K562 (cell line): ENCODE data around the gene TCF15. TPM values are rescaled to one million over a fixed set of nuclear protein-coding genes. Genes with fewer than 3 reads are reported as not detected.

ENCODE experiments used
- ATF1 ChIP-seq, 2 experiments: fragments of 450-650 bp in 1 of 2; IDR thresholded peaks; 2 replicates each; pipeline ENCODE4 v1.6.1; 2016; ENCODE audit warnings: missing compliant biosample characterization in 1 of 2, missing genetic modification characterization in 1 of 2
- C11orf30 ChIP-seq: fragments of 450-650 bp; IDR thresholded peaks from 2 replicates; pipeline ENCODE4 v1.6.1; 2016; ENCODE audit warnings: low read depth, mild to moderate bottlenecking
- EHMT2 ChIP-seq: fragments of 450-650 bp; IDR thresholded peaks from 2 replicates; pipeline ENCODE4 v1.6.1; 2018; ENCODE audit warnings: antibody characterized with exemption
- ELF1 ChIP-seq: fragments of 200-800 bp; sonication (Bioruptor generic); IDR thresholded peaks from 2 replicates; pipeline ENCODE4 v1.6.1; 2016; ENCODE audit warnings: missing genetic modification characterization, missing compliant biosample characterization
- EP300 ChIP-seq: IDR thresholded peaks from 2 replicates; pipeline ENCODE4 v1.6.1; 2012; ENCODE audit warnings: low read length, improper control_type of control experiment
- FOSL1 ChIP-seq: fragments of 200-800 bp; sonication (Bioruptor generic); conservative IDR thresholded peaks from 2 replicates; pipeline ENCODE4 v1.6.1; 2016; ENCODE audit warnings: missing genetic modification characterization, missing compliant biosample characterization
- GATA2 ChIP-seq: sonication (generic); formaldehyde crosslinking; IDR thresholded peaks from 2 replicates; pipeline ENCODE4 v1.4.0; 2020; ENCODE audit warnings: mild to moderate bottlenecking, missing genetic modification reagents
- GTF2E2 ChIP-seq: fragments of 200-800 bp; sonication (Bioruptor generic); IDR thresholded peaks from 2 replicates; pipeline ENCODE4 v1.6.1; 2016; ENCODE audit warnings: missing genetic modification characterization, missing compliant biosample characterization
- HNRNPK ChIP-seq: fragments of 200-400 bp; formaldehyde crosslinking; IDR thresholded peaks from one replicate; pipeline ENCODE4 v1.6.1; 2018; ENCODE audit warnings: mild to moderate bottlenecking, low read depth, low read length; ENCODE audit not compliant: poor library complexity, severe bottlenecking
- MAFG ChIP-seq: fragments of 450-650 bp; conservative IDR thresholded peaks from 2 replicates; pipeline ENCODE4 v1.6.1; 2016; ENCODE audit warnings: missing genetic modification characterization, missing compliant biosample characterization
- MEF2D ChIP-seq: conservative IDR thresholded peaks from 2 replicates; pipeline ENCODE4 v1.6.1; 2016; ENCODE audit warnings: low read depth, missing genetic modification characterization, missing compliant biosample characterization
- MEIS2 ChIP-seq: fragments of 450-650 bp; IDR thresholded peaks from 2 replicates; pipeline ENCODE4 v1.6.1; 2014; ENCODE audit warnings: mild to moderate bottlenecking; ENCODE audit not compliant: partially characterized antibody
- NFIX ChIP-seq: fragments of 250-450 bp; sonication (Bioruptor Pico); IDR thresholded peaks from 2 replicates; pipeline ENCODE4 v1.4.0; 2020; ENCODE audit warnings: low read depth, mild to moderate bottlenecking, moderate library complexity
- NR2C2 ChIP-seq, 2 experiments: fragments of 200-800 bp in 1 of 2; sonication (Bioruptor generic) in 1 of 2; sonication (generic) in 1 of 2; formaldehyde crosslinking in 1 of 2; IDR thresholded peaks; 2 replicates each; pipeline versions ENCODE4 v1.6.1 to v1.8.0; 2016 to 2022; ENCODE audit warnings: mild to moderate bottlenecking in 1 of 2, missing compliant biosample characterization in 1 of 2, missing genetic modification characterization in 1 of 2, missing genetic modification reagents in 1 of 2
- NR2F6 ChIP-seq: fragments of 450-650 bp; formaldehyde crosslinking; IDR thresholded peaks from 2 replicates; pipeline ENCODE4 v1.4.0; 2020; ENCODE audit warnings: mild to moderate bottlenecking
- POLR2A ChIP-seq: fragments of 450-650 bp; conservative IDR thresholded peaks from 2 replicates; pipeline ENCODE4 v1.6.1; 2016
- RBM39 ChIP-seq: fragments of 200-400 bp; formaldehyde crosslinking; optimal IDR thresholded peaks from 2 replicates; pipeline ENCODE3; 2018; ENCODE audit warnings: low read depth, low read length
- SMARCE1 ChIP-seq: fragments of 450-650 bp; IDR thresholded peaks from 2 replicates; pipeline ENCODE4 v1.7.1; 2016; ENCODE audit warnings: mild to moderate bottlenecking
- SPI1 ChIP-seq: IDR thresholded peaks from 2 replicates; pipeline ENCODE4 v1.6.1; 2011; ENCODE audit warnings: low read depth, low read length, control low read depth, borderline replicate concordance
- ZNF644 ChIP-seq: fragments of 200-800 bp; sonication (Bioruptor generic); IDR thresholded peaks from 2 replicates; pipeline ENCODE4 v1.6.1; 2016; ENCODE audit warnings: low read depth, missing genetic modification characterization, missing compliant biosample characterization
- ZNF764 ChIP-seq: fragments of 250-450 bp; sonication (Bioruptor Pico); IDR thresholded peaks from 2 replicates; pipeline ENCODE4 v1.4.0; 2020; ENCODE audit warnings: low read depth, mild to moderate bottlenecking, moderate library complexity
- polyA plus RNA-seq, 8 experiments: library from polyadenylated mRNA; depleted of rRNA in 4 of 8; stranded (reverse) in 5 of 8; unstranded in 3 of 8; fragments of >200 nt; fragmentation: Nextera tagmentation in 2 of 8; fragmentation: Illumina TruSeq in 1 of 8; extraction: Ambion mirVana in 2 of 8; extraction: Trizol in 1 of 8; gene quantifications; 2 replicates each; pipeline versions ENCODE4 v1.2.1 to v1.2.3, GENCODE V29; 2011 to 2014; ENCODE audit warnings: inconsistent platforms in 1 of 8, missing spikeins in 1 of 8
- total RNA-seq, 7 experiments: library from RNA; depleted of rRNA in 6 of 7; stranded (reverse); fragments of >200 nt in 6 of 7; fragmentation: Illumina TruSeq in 2 of 7; extraction: Trizol in 2 of 7; gene quantifications; 2 replicates each; pipeline versions ENCODE4 v1.2.1 to v1.2.3, GENCODE V29; 2011 to 2021; ENCODE audit warnings: low replicate concordance in 1 of 7
- TF ChIP-seq, protein P1 (sequence below): sonication (generic); formaldehyde crosslinking; IDR thresholded peaks from 2 replicates; pipeline ENCODE4 v1.8.0; 2023; ENCODE audit warnings: mild to moderate bottlenecking, missing genetic modification reagents
- TF ChIP-seq, protein P2 (sequence below): fragments of 450-650 bp; IDR thresholded peaks from 2 replicates; pipeline ENCODE4 v1.6.1; 2016; ENCODE audit warnings: low read depth, mild to moderate bottlenecking, moderate library complexity
- TF ChIP-seq, protein P3 (sequence below): fragments of 450-650 bp; IDR thresholded peaks from 2 replicates; pipeline ENCODE4 v1.6.1; 2016

Gene TCF15
- total and polyA plus RNA-seq, 9 of the 15 experiments (the other 6 are each of a cell fraction or from before 2014, with no cell fraction given), result 0.04 to 5.0 (median 1.2) TPM

DNA sequence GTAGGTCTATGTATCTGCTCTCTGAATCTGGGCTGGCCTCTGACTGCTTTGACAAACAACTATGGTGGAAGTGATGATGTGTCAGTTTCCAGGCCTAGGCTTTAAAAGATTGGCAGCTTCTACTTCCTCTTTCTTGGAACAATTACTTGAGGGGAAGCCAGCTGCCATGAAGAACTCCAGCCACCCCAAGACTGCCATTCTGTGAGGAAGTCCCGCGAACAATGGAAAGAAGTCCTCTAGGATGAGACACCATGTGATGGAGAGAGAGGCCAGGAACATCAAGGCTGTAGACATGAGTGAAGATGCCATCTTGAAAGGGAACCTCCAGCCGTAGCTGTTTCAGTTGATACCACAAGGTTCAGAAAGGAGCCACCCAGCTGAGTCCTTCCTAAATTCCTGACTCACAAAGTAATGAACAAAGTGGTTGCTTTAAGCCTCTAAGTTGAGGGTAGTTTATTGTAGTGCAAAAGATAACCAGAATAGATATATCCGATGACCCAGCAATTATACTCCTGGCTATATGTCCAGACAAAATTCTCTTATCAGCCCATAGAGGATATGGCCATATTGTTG is 15.3 kb upstream of the TCF15 start (continued):
- TF ChIP-seq, protein P1, sequence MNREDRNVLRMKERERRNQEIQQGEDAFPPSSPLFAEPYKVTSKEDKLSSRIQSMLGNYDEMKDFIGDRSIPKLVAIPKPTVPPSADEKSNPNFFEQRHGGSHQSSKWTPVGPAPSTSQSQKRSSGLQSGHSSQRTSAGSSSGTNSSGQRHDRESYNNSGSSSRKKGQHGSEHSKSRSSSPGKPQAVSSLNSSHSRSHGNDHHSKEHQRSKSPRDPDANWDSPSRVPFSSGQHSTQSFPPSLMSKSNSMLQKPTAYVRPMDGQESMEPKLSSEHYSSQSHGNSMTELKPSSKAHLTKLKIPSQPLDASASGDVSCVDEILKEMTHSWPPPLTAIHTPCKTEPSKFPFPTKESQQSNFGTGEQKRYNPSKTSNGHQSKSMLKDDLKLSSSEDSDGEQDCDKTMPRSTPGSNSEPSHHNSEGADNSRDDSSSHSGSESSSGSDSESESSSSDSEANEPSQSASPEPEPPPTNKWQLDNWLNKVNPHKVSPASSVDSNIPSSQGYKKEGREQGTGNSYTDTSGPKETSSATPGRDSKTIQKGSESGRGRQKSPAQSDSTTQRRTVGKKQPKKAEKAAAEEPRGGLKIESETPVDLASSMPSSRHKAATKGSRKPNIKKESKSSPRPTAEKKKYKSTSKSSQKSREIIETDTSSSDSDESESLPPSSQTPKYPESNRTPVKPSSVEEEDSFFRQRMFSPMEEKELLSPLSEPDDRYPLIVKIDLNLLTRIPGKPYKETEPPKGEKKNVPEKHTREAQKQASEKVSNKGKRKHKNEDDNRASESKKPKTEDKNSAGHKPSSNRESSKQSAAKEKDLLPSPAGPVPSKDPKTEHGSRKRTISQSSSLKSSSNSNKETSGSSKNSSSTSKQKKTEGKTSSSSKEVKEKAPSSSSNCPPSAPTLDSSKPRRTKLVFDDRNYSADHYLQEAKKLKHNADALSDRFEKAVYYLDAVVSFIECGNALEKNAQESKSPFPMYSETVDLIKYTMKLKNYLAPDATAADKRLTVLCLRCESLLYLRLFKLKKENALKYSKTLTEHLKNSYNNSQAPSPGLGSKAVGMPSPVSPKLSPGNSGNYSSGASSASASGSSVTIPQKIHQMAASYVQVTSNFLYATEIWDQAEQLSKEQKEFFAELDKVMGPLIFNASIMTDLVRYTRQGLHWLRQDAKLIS, result peak; percentile 52; the same call in 1 of the 2 replicates
- TF ChIP-seq FOSL1 (tag) (peak; percentile 32; the same call in 1 of the 2 replicates), MAFG (tag) (peak; percentile 73), ZNF764 (CRISPR knock-in tag) (no peak), ZNF644 (0 out of 2 replicates have a peak, but pooled peaks have one; percentile 54), SPI1 (peak; percentile 84), MEIS2 (peak; percentile 88), GTF2E2 (tag) (0 out of 2 replicates have a peak, but pooled peaks have one; percentile 21), ATF1 (CRISPR knock-in tag; IDR thresholded peaks at IDR 0.05) (no peak), ATF1 (tag; IDR thresholded peaks at IDR 0.05) (0 out of 2 replicates have a peak, but pooled peaks have one; percentile 12), C11orf30 (peak; percentile 72; the same call in 1 of the 2 replicates), NFIX (CRISPR knock-in tag) (no peak), MEF2D (tag) (0 out of 2 replicates have a peak, but pooled peaks have one; percentile 26), EHMT2 (peak; percentile 75; the same call in 1 of the 2 replicates), NR2F6 (CRISPR knock-in tag) (no peak), ELF1 (tag) (peak; percentile 58), HNRNPK (no peak), RBM39 (no peak), SMARCE1 (peak; percentile 63; the same call in 1 of the 2 replicates), NR2C2 (CRISPR knock-in tag; IDR thresholded peaks at IDR 0.05) (no peak), NR2C2 (tag; IDR thresholded peaks at IDR 0.05) (0 out of 2 replicates have a peak, but pooled peaks have one; percentile 16), EP300 (0 out of 2 replicates have a peak, but pooled peaks have one; percentile 4), GATA2 (0 out of 2 replicates have a peak, but pooled peaks have one; percentile 21), POLR2A (no peak)
- TF ChIP-seq, protein P2, sequence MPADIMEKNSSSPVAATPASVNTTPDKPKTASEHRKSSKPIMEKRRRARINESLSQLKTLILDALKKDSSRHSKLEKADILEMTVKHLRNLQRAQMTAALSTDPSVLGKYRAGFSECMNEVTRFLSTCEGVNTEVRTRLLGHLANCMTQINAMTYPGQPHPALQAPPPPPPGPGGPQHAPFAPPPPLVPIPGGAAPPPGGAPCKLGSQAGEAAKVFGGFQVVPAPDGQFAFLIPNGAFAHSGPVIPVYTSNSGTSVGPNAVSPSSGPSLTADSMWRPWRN, result 0 out of 2 replicates have a peak, but pooled peaks have one; percentile 23
- TF ChIP-seq, protein P3, sequence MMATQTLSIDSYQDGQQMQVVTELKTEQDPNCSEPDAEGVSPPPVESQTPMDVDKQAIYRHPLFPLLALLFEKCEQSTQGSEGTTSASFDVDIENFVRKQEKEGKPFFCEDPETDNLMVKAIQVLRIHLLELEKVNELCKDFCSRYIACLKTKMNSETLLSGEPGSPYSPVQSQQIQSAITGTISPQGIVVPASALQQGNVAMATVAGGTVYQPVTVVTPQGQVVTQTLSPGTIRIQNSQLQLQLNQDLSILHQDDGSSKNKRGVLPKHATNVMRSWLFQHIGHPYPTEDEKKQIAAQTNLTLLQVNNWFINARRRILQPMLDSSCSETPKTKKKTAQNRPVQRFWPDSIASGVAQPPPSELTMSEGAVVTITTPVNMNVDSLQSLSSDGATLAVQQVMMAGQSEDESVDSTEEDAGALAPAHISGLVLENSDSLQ, result peak; percentile 94
